HEK293 (cell line): ENCODE measurements around the gene CLN6.

Experiments used
- CTCF ChIA-PET: fragments of 350-600 bp; formaldehyde crosslinking; extraction: SDS; loops from one replicate; lab custom pipeline; 2021; ENCODE audit warnings: antibody characterized with exemption; lab: Yijun Ruan, JAX
- POLR2A ChIA-PET: fragments of 300-600 bp; formaldehyde crosslinking; extraction: SDS; loops from one replicate; lab custom pipeline; 2020; ENCODE audit warnings: antibody characterized with exemption, inconsistent platforms; lab: Yijun Ruan, JAX
- H3K27ac ChIP-seq: fragments of 200-500 bp; sonication (Bioruptor generic); 2 replicates; pipeline ENCODE4 v1.5.1; 2014; ENCODE audit warnings: low read depth, low read length, control low read depth, inconsistent platforms; ENCODE audit errors: extremely low read depth
- H3K36me3 ChIP-seq, 2 experiments: fragments of 200-500 bp in 1 of 2; sonication (Bioruptor generic) in 1 of 2; 1 replicate in 1 of 2; 2 replicates in 1 of 2; pipeline ENCODE4 v1.5.1; 2014 to 2017; ENCODE audit warnings: inconsistent platforms in 2 of 2, low read length in 2 of 2; ENCODE audit not compliant: control insufficient read depth in 2 of 2, insufficient read depth in 1 of 2
- H3K4me1 ChIP-seq: fragments of 200-500 bp; sonication (Bioruptor generic); 2 replicates; pipeline ENCODE4 v1.5.1; 2014; ENCODE audit warnings: mild to moderate bottlenecking, low read length, inconsistent platforms; ENCODE audit not compliant: control insufficient read depth, insufficient read depth
- H3K4me3 ChIP-seq: 2 replicates; pipeline ENCODE4 v1.5.1; 2011; ENCODE audit warnings: low read depth, mild to moderate bottlenecking, control low read depth, low read length, moderate library complexity
- H3K9me3 ChIP-seq: fragments of 200-500 bp; sonication (Bioruptor generic); 2 replicates; pipeline ENCODE4 v1.5.1; 2014; ENCODE audit warnings: low read depth, low read length, inconsistent platforms; ENCODE audit not compliant: control insufficient read depth, insufficient read depth
- ELK4 ChIP-seq: IDR thresholded peaks from 2 replicates; pipeline ENCODE4 v1.6.1; 2011; ENCODE audit warnings: mild to moderate bottlenecking, low read depth, low read length, borderline replicate concordance
- GFI1B ChIP-seq: fragments of 450-650 bp; formaldehyde crosslinking; IDR thresholded peaks from 2 replicates; pipeline ENCODE4 v1.5.1; 2016; ENCODE audit warnings: missing biosample characterization, missing genetic modification characterization
- GLIS2 ChIP-seq: fragments of 450-650 bp; formaldehyde crosslinking; IDR thresholded peaks from 2 replicates; pipeline ENCODE4 v1.5.1; 2016; ENCODE audit warnings: missing biosample characterization, missing genetic modification characterization
- HOXA7 ChIP-seq: sonication (generic); formaldehyde crosslinking; IDR thresholded peaks from 2 replicates; pipeline ENCODE4 v1.8.1; 2022; ENCODE audit warnings: missing genetic modification reagents, borderline replicate concordance
- MEIS1 ChIP-seq: sonication (generic); formaldehyde crosslinking; IDR thresholded peaks from 2 replicates; pipeline ENCODE4 v1.8.1; 2022; ENCODE audit warnings: missing genetic modification reagents, mild to moderate bottlenecking, borderline replicate concordance
- MZF1 ChIP-seq: fragments of 450-650 bp; formaldehyde crosslinking; IDR thresholded peaks from 2 replicates; pipeline ENCODE4 v1.5.1; 2017; ENCODE audit warnings: missing biosample characterization, missing genetic modification characterization, borderline replicate concordance
- PRDM1 ChIP-seq: fragments of 450-650 bp; formaldehyde crosslinking; IDR thresholded peaks from 2 replicates; pipeline ENCODE4; 2016; ENCODE audit warnings: missing biosample characterization, missing genetic modification characterization
- PRDM6 ChIP-seq: fragments of 450-650 bp; formaldehyde crosslinking; IDR thresholded peaks from 2 replicates; pipeline ENCODE4 v1.5.1; 2017; ENCODE audit warnings: missing biosample characterization, missing genetic modification characterization
- ZBTB17 ChIP-seq: fragments of 450-650 bp; formaldehyde crosslinking; IDR thresholded peaks from 2 replicates; pipeline ENCODE4 v1.5.1; 2016; ENCODE audit warnings: missing biosample characterization, missing genetic modification characterization
- ZNF133 ChIP-seq: fragments of 450-650 bp; formaldehyde crosslinking; IDR thresholded peaks from 2 replicates; pipeline ENCODE4 v1.5.1; 2016; ENCODE audit warnings: missing biosample characterization, missing genetic modification characterization
- ZNF138 ChIP-seq: fragments of 450-650 bp; formaldehyde crosslinking; IDR thresholded peaks from 2 replicates; pipeline ENCODE4 v1.5.1; 2016; ENCODE audit warnings: missing biosample characterization, missing genetic modification characterization, borderline replicate concordance
- ZNF18 ChIP-seq: fragments of 450-650 bp; formaldehyde crosslinking; IDR thresholded peaks from 2 replicates; pipeline ENCODE4 v1.5.1; 2016; ENCODE audit warnings: missing biosample characterization, missing genetic modification characterization
- ZNF202 ChIP-seq: fragments of 450-650 bp; formaldehyde crosslinking; IDR thresholded peaks from 2 replicates; pipeline ENCODE4 v1.5.1; 2016; ENCODE audit warnings: missing biosample characterization, missing genetic modification characterization, borderline replicate concordance
- ZNF24 ChIP-seq: fragments of 450-650 bp; formaldehyde crosslinking; IDR thresholded peaks from 2 replicates; pipeline ENCODE4 v1.5.1; 2016; ENCODE audit warnings: missing biosample characterization, missing genetic modification characterization
- ZNF266 ChIP-seq: fragments of 450-650 bp; formaldehyde crosslinking; IDR thresholded peaks from 2 replicates; pipeline ENCODE4 v1.5.1; 2016; ENCODE audit warnings: missing biosample characterization, missing genetic modification characterization, low read depth
- ZNF280C ChIP-seq: fragments of 450-650 bp; formaldehyde crosslinking; IDR thresholded peaks from 2 replicates; pipeline ENCODE4 v1.5.1; 2016; ENCODE audit warnings: missing biosample characterization, missing genetic modification characterization
- ZNF311 ChIP-seq: fragments of 450-650 bp; formaldehyde crosslinking; IDR thresholded peaks from 2 replicates; pipeline ENCODE4 v1.5.1; 2017; ENCODE audit warnings: missing biosample characterization, missing genetic modification characterization, borderline replicate concordance
- ZNF529 ChIP-seq: fragments of 450-650 bp; formaldehyde crosslinking; IDR thresholded peaks from 2 replicates; pipeline ENCODE4 v1.5.1; 2017; ENCODE audit warnings: missing genetic modification characterization, missing biosample characterization; ENCODE audit not compliant: insufficient replicate concordance
- ZNF677 ChIP-seq: fragments of 450-650 bp; IDR thresholded peaks from 2 replicates; pipeline ENCODE4 v1.5.0; 2018; ENCODE audit warnings: missing biosample characterization, mild to moderate bottlenecking, missing genetic modification characterization, moderate library complexity
- ZNF777 ChIP-seq: fragments of 450-650 bp; formaldehyde crosslinking; IDR thresholded peaks from 2 replicates; pipeline ENCODE4 v1.5.1; 2017; ENCODE audit warnings: missing biosample characterization, missing genetic modification characterization, borderline replicate concordance

Gene CLN6

DNA sequence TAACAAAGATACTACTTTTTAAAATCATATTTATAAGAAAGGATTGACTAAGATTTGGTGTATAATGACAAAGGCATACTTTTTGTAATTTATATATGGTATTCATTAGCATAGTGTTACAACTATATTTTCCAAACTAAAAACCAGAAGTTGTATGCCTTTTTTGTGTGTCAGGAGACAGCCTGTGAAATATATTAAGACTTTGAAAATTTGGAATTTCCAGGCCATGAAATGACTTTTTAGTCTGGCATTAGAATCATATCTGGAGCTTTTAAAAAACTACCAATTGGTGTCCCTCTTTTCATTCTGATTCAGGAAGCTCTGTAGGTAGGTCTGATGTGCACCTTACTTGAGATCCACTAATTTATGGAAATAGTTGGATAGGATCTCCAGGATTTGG lies 66.3 kb downstream of the CLN6 start:
- no peaks in the 10 kb centered on the region for H3K9me3 ChIP-seq
- POLR2A ChIA-PET, result interaction anchor here (0.5 kb wide), 1 partner anchor 233 kb away, joined by 3 read pairs; no protein-coding TSS in a partner anchor
- H3K36me3 ChIP-seq, result peaks cover 15 to 31% of the 10 kb centered on the region in 2 experiments
- no peak overlapping the region for H3K27ac ChIP-seq
- no peak overlapping the region for H3K4me3 ChIP-seq
- TF ChIP-seq ZNF529, result no peak
- TF ChIP-seq ZNF24 (tag by site-specific recombination), result no peak
- TF ChIP-seq ELK4, result no peak
- TF ChIP-seq HOXA7, result no peak
- TF ChIP-seq ZNF777, result no peak
- no peak for TF ChIP-seq ZNF280C (tag by site-specific recombination)
- TF ChIP-seq MEIS1 (CRISPR knock-in tag), result no peak
- TF ChIP-seq ZNF202, result no peak
- TF ChIP-seq PRDM6 (tag by site-specific recombination), result no peak
- no peak for TF ChIP-seq ZNF133
- no peak for TF ChIP-seq ZNF266 (tag by site-specific recombination)
- TF ChIP-seq ZNF18, result no peak
- TF ChIP-seq ZNF311 (tag by site-specific recombination), result no peak
- no peaks in the 10 kb centered on the region for H3K4me1 ChIP-seq
- CTCF ChIA-PET, result interaction anchor here (1.1 to 3.3 kb wide), 3 partner anchors 10 to 1217 kb away, joined by 4 to 17 read pairs (median 12); no protein-coding TSS in a partner anchor

DNA sequence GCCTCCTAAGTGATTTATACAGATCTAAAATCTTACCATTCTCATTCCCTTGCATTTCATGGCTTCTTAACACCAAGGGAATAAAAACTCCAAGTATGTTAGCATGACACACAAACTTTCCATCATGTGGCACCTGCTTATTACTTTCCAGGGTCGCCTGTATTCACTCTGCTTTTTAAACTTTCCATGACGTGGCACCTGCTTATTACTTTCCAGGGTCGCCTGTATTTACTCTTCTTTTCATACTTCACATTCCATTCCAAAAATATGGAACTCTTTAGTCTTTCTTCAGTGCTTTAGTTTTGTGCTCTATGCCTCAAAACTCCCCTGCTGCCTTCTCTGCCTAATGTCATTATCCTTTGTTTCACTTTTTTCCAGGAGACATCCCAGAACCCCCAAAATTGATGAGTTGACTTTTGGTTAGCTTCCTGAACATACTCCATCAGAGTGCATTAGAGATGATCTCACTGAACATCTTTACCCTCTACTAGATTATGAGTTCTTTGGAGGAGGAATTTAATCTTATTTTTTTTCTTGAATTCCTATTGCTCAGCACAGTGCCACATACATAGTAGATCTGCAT lies 71.4 kb downstream of the CLN6 start:
- Histone ChIP-seq H3K27ac (no peak overlapping the region), H3K4me1 (no peaks in the 10 kb centered on the region), H3K36me3 (peaks cover 18 to 21% of the 10 kb centered on the region in 2 experiments), H3K4me3 (no peak overlapping the region), H3K9me3 (no peaks in the 10 kb centered on the region)
- CTCF ChIA-PET, result interaction anchor here (0.7 to 2.5 kb wide), 2 partner anchors 27 to 295 kb away, joined by 3 to 10 read pairs; no protein-coding TSS in a partner anchor
- no peak for TF ChIP-seq ZNF677 (tag by site-specific recombination)
- no peak for TF ChIP-seq MZF1 (tag by site-specific recombination)
- TF ChIP-seq GLIS2 (tag by site-specific recombination), result no peak
- TF ChIP-seq ZNF138 (tag by site-specific recombination), result no peak
- TF ChIP-seq PRDM1, result peak; percentile 64
- TF ChIP-seq GFI1B, result no peak
- no peak for TF ChIP-seq ZNF777
- TF ChIP-seq ZBTB17 (tag by site-specific recombination), result no peak
- POLR2A ChIA-PET, result no interaction called here
